GM12891 (cell line): ENCODE measurements around the gene C11orf97.

Experiments
- POLR2A ChIP-seq: IDR thresholded peaks from 2 replicates; pipeline ENCODE4 v1.6.1; 2011; ENCODE audit warnings: low read depth, low read length, control low read depth
- POLR2AphosphoS5 ChIP-seq: IDR thresholded peaks from 2 replicates; pipeline ENCODE4 v1.6.1; 2011; ENCODE audit warnings: low read depth, low read length, control low read depth
- POU2F2 ChIP-seq: IDR thresholded peaks from 2 replicates; pipeline ENCODE4 v1.6.1; 2011; ENCODE audit warnings: low read depth, mild to moderate bottlenecking, control low read depth, low read length, moderate library complexity

DNA sequence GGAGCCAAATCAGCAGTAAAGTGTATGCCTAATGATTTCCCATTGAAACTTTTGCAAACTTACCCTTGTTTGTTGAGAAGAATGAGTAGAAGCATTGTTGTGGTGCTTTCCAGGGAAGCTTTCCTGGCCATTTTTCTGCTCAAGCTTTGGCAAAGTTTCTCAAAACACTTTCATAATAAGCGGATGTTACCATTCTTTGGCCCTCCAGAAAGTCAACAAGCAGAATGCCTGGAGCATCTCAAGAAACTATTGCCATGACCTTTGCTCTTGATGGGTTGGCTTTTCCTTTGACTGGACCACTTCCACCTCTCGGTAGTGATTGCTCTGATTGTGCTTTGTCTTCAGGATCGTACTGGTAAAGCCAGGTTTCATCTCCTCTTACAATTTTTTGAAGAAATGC is 65.6 kb downstream of the C11orf97 start:
- TF ChIP-seq POLR2AphosphoS5 (no peak), POLR2A (no peak), POU2F2 (no peak)
